Ramos (cell line): ENCODE measurements around the gene BDKRB2.

ENCODE experiments used
- in situ Hi-C: fragments of 300-500 bp; cut with MboI; formaldehyde crosslinking; loops from one replicate; pipeline ENCODE4 v1.14.3; 2022; ENCODE audit warnings: low sequenced_read_pairs; ENCODE audit not compliant: unreplicated experiment

The BDKRB2 gene

DNA sequence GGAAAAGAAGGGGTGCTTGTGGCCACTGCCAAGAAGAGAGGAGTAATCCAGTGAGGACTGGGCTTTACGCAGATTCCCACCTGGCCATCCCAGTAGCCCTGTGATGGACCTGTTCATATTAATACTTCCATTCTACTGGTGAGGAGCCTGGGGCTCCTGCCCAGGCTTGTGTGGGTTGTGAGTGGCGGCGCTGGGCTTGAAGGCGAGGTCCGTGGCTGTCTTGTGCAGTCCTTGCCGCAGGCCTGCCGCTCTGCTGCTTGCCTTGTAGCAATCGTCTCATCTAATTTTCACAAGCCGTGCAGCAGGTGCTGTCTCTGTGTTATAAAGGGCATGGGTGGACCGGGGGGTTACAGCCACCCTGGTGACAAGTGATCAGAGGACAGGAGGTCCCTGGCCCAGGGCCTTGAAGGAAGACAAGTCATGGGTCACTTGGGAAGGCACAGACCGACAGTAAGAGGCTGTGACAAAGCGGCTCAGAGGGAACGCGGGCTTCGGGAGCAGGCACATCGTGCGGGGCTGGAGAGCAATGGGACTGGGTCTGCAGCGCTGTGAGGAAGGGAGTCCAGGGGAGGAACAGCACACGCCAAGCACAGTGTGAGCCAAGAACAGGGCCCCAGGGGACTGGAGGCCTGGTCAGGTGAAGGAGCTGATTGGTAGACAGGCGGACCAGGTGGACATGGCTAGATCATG is 7.3 kb upstream of the BDKRB2 start:
- in situ Hi-C loops = no loop called here

DNA sequence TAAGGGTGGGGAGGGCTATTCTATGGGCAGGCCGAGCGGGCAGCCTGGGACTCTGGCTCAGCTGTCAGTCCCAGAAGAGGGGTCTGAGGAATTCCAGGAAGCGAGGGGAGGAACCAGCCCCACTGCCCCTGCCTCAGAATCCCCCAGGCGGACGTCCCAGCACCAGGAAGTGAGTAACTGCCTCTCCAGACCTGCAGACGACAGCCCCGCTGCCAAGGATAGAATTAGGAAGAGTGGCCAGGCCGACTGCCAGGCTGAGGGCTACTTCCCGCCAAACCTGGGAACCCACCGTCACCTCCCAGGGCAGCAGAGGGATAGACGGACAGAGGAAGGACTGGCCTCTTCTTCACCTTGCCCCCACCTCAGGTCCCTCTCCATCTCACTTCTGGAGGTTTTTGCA is 6.7 kb upstream of the BDKRB2 start:
- in situ Hi-C loops = no loop called here

DNA sequence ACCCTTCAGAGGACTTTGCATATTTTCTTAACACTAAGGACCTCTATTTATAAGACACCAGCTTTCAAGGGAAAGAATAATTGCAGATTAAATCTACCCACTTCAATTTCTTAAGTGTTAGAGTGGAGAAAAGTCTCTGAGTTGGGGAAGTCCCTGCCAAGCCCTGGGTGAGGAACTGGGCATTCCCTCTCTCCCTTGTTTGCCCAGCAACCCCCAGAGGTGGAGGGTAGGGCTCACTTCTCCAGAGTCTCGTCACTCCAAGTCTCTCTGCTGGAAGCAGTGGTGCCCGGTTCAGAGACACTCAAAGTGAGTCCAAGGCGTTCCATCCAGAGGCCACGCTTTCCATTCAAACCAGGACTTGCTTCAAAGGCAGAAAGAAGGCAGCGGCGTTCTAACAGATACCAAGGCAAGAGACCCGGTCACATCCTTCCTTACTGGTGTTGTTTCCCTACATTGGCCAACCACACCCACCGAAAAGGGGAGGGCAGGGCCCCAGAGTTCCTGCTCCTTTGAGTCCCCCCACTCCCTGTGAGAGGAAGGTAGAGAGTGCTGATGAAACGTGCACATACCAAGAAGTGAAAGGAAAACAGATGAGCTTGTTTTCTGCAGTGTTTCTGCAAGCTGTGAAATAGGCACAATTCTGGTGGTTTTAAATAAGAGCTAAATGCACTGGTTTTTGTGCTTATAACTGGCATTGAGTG is 6.1 kb upstream of the BDKRB2 start:
- in situ Hi-C loops = no loop called here

DNA sequence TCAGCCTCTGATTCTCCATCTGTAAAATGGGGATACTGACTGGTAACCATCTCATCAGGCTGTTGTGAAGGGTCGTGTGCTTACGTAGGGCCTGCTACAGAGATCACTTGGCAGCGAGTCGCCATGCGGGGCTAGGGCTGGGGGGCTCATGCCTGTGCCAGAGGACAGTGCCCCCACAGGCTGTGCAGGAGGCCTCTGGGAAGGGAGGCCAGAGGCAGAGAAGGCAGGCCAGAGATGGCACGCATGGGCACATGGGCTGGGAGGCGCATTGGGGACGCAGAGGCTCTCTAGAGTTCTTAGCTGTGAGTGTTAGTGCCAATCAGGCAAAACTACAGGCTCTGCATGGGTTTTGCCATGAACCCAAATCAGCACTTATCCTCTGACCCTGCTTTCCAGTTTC is 3.5 kb upstream of the BDKRB2 start:
- in situ Hi-C loops = no loop called here

DNA sequence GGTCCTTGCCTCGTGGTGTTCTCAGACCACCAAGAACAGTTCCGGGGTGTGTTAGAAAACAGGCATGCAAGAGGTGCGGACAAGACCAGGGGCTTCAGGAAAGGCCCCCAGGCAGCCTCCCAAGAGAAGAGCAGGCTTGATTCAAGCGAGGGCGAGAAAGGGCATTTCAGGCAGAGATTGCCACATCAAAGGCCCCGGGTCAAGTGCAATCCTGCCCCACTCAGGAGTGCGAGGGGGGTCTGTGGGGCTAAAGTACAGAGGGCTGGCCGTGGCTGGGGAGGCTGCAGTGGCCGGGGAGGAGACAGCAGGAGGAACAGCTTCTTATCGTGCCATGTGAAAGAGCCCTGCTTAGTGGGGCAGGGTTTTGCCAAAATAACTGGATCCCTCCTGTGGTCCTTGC is 2.7 kb upstream of the BDKRB2 start:
- in situ Hi-C loops = no loop called here

DNA sequence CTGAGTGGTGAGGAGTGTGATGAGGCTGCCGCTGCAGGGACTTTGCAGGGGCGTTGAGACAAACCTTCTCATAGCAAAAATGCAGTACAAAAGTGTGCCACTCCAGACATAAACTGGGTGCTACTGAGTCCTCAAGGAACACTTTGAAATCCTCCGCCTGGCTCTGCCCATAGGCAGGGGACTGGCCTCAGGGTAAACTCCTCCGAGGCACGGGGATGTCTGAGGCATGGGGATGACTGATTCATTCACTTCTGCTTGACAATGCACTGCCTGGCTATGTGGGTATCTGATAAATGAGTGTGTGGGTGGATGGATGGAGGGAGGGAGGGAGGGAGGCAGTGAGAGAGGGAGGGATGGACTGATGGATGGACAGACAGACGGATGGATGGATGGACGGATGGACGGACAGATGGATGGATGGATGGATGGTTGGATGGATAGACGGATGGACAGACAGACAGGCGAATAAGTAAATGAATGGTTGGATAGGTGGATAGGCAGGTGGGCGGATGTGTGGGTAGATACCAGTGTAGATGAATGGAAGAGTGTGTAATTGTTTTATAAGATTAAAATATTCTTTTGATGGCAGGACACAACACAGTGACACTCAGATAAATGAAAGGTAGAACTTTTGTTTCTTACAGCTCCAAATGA is 2.1 kb upstream of the BDKRB2 start:
- in situ Hi-C loops = no loop called here

DNA sequence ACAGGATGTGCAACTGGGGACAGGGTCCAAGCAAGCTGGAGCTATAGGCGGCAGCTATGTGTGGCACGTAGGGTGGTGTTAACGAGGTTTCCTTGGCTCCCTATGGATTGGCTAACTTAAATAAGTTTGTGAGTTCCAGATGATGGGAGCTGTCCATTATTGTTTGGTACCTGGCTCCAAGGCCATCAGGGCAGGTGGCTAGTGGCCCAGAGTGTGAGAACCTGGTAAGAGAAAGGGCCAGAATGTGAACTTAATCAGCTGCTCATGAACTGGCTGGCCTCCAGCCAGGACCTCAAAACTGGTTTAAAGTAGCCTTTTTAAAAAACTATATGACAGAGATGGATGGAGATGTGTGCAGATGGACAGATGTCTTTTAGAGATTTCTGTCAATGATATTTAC is 1.5 kb upstream of the BDKRB2 start:
- in situ Hi-C loops = no loop called here

DNA sequence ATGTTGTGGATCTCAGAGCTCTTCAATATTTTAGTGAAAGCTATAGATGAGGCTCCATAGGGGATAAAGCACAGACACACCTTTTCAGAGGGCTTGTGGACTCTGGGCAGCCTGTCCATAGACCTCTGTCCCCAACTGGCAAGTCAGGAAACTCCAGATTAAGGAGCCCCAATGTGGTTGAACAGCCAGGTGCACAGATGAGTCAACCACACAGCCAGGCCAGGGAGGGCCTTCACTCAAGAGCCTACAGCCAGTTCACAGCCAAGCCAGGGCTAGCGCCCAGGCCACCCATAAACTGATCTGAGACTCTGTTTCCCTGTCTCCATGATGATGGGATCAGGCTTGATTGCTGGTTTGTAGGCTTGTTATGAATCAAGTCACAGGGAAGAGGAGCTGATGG is 1.0 kb upstream of the BDKRB2 start:
- in situ Hi-C loops = no loop called here

DNA sequence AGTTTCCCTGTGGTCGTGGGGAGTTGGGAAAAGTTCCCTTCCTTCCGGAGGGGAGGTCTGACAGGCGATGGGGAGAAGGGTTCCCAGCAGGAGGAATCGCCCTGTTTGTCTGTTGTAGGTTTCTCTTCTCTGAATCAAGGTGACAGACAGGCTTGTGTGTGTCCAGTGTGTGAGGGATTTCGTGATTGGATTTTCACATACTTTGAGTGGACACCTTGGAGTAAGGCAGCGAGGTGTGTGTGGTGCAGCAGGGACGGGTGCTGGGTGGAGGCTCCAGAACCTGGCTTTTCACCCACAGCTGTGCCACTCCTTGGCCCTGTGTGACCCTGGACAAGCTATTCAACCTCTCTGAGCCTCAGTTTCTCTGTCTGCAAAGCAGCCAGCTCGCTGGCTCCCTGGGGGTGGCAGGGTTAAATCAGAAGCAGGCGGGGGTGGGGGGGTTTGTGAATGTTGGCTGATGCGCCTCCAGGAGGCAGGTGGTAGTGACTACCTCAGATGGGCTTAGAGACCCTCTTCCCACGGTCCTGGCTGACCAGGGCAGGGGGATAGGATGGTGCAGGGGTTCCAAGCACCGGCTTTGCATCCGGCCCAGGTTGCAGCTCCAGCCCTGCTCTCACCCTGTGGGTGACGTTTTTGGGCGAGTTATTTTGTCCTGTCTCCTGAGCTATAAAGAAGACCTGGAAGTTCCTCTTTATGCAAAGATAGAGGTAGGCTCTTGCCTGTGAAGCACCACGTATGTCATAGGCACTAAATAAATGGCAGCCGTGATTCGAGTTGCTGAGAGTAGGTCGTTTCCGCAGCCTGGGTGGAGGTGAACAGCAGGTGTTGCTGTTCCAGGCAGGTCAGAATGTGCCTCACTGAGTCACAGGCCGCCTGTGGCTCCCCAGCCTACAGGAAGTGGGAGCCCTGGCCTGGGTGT is 679 bp downstream of the BDKRB2 start:
- in situ Hi-C loops = no loop called here

DNA sequence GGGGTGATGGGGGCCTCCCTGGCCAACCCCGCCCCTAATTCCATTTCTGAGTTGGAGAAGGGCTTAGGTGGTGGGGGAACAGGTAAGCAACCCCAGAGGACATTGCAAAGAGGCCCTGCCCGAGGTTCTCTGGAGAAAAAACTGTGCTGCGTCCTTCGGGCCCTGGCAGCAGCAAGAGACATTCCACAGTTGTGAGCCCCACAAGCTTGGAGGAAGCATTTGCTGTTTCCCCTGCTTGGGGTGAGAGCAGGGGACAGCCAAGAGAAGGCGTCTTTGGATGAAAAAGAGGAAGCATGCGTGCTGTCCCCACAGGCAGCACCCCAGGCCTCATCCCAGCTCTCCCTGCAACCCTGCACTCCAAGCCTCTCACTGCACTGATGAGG is 1.3 kb downstream of the BDKRB2 start:
- in situ Hi-C loops = no loop called here

DNA sequence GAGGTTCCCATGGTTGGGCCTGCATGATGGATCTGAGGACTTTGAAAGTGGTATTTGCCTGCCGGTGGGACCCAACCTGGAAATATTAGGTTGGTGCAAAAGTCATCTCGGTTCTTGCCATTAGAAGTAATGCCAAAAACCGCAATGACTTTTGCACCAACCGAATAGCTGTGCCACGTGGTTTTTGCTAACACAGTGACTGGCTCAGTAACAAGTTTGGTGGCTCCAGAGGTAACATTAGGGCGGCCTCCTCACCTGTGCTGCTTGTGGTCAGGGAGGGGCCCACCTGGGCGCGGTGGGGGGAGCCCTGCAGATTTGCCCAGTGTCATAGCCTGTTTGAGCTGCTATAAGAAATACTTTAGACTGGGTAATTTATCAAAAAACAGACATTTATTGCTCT is 1.8 kb downstream of the BDKRB2 start:
- in situ Hi-C loops = no loop called here

DNA sequence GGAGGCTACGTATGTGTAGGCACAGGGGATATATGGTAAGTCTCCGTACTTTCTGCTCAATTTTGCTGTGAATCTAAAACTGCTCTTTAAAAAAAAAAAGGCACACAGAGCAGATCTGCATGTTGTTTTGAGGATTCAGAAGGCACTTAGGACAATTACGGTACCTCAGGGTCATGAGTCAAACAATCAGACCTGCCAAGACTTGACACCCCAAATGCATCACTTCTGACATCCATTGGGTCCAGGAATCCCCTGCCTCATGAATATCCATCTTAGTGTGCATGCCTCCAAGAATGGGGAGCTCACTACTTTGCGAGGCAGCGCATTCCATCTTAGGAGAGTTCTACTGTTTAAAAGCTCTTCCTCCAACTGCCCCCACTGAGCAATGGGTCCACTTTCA is 3.0 kb downstream of the BDKRB2 start:
- in situ Hi-C loops = no loop called here

DNA sequence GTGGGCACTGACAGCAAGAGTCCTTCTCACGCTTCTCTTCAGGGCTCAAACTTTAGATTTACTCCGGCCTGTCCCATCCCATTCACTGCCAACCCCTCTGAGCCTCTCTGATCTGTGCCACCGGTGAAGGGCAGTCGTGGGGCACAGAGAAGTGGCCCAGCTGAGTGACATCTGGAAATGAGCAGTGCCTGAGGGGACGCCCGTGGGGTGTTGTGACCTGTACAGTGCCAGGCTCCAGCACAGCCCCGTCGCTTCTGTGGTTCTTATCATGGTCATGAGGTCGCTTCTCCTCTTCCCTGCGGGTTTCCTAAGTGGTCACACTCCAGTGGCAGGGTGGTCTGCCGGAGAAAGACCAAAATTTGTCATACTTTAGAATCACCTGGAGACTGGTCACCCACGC is 4.1 kb downstream of the BDKRB2 start:
- in situ Hi-C loops = no loop called here

DNA sequence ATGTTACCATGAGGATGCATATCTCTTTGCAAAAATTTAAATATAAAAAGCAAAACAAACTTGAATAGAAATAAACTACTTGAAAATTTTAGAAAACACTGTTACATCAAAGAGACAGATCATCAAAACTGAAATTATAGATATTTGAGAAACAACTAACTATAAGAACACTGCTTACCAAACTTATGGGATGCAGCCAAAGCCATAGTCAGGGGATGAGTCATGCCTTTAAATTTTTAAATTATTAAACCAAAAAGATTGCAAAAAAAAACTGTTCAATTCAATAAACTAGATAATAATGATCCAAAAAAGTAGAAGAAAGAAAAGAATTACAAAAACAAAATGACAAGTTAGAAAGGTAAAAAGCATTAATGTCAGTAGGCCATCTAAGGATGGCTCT is 7.5 kb downstream of the BDKRB2 start:
- in situ Hi-C loops = no loop called here

DNA sequence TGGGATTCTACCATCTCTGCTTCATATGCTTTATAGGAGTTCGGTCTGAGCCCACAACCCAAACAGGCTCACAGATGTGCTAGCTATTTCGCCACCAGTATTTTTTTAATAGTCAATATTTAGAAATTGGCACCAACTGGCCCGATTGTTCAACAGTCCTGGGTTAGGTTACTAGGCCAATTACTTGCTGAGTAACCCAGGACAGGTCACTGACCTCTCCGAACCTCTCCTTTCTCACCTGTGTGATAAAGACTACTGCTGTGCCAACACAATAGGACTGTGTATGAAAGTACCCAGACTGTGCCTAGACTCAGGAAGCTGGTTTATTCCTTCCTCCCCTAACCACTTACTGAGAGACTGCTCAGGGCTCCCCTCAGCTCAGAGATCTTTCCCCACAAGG is 8.3 kb downstream of the BDKRB2 start:
- in situ Hi-C loops = no loop called here

DNA sequence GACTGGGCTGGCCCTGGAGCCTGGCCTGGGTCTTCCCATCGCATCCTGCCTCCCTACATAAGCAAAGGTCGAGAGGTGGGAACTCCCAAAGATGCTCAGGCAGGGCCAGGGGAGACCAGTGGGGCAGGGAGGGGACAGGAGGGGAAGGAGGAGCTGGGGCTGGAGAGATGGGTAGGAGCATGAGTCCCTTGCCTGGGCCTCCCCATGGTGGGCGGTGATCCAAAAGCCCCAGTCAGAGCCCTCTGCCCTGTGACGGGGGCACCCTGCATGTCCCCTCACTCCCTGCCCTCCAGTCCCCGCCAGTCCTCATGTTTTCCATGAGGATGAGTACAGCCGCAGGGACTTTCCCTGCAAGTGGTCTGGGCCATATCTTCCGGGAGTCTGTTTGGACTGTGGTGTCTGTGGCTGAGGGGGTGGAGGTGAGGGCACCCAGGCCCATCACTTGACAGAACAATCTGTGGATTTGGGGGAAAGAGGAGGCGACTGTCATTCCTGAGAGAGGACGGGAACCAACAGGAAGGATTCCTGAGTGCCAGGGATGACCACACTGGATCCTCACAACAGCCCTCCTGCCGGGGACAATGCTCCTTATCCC is 9.3 kb downstream of the BDKRB2 start:
- in situ Hi-C loops = no loop called here

DNA sequence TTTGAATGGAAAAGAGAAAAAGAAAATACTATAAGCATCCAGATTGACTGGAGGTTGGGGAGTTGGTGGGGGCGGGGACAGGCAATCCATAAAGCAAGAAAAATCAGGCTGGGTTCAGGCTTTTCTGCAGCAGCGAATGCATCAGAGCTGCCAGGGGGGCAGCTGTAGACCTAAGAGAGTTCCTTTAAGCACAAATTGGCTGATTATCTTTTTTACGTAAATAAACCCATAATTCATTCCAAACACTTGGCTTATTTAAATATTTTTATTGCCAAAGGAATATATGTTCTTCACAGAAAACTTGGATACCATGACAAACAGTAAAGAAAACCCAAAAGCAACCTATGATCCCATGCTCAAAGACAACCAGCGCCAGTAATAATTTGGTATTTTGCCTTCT is 10.2 kb downstream of the BDKRB2 start:
- in situ Hi-C loops = no loop called here

DNA sequence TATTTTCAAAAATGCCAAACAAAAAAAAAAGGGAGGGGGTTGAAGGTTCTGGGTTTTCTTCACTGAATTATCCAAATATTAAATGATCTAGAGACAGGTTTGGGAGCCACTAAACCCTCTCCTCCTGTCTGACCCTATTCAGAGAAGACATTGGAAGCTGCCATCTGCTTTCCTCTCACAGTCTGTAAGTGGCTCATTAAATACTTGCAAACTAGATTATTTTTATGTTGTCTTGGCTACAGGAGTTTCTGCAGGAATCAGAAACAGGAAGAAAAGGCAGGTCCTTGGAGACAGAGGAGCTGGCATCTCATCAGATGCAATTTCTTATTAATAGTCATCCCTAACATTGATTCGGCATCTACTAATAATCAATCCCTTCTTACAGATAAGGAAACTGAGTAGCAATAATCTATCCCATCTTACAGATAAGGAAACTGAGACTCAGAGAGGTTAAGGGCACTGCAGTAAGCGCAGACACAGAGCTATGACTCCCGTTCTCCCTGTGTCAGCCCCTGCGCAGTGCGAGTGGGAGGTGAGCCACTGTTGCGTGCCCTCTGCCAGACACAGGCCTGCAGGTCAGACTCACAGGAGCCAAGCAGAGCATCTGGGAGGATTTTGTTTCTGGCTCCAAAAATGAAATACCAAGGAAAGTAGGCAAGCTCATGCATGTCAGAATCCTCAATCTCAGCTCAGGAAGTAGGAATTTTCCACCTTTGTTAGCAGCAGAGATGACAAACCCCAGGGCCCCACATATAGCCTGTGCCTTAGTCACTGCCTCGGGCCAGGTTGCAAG is 11.0 kb downstream of the BDKRB2 start:
- in situ Hi-C loops = no loop called here

DNA sequence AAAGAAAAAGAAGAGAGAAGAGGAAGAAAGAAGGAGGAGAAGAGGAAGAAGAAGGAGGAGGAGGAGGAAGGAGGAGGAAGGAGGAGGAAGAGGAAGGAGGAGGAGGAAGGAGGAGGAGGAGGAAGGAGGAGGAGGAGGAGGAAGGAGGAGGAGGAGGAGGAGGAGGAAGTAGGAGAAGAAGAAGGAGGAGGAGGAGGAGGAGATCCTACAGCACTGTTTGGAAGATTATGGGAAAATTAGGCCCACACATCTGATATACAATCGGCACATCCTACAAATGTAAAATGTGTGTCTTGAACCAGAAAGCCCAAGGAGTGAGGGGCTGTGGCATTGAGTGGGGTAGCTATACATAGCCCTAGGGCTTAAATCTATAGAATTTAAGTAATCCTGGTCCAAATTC is 12.0 kb downstream of the BDKRB2 start:
- in situ Hi-C loops = no loop called here
